SU-DHL-6 (cell line): Measurements from ENCODE around the gene ADAD2.

Experiments used
- CTCF ChIP-seq: fragments of 200-600 bp; sonication (generic); IDR thresholded peaks from one replicate; pipeline ENCODE4 v1.5.1; 2017; ENCODE audit warnings: antibody characterized with exemption, mild to moderate bottlenecking, low read length, moderate library complexity; ENCODE audit not compliant: insufficient read depth, poor library complexity, severe bottlenecking
- EZH2phosphoT487 ChIP-seq: fragments of 200-600 bp; sonication (generic), shearing (Covaris generic); conservative IDR thresholded peaks from 2 replicates; pipeline ENCODE4 v1.6.1; 2018; ENCODE audit warnings: mild to moderate bottlenecking, antibody characterized with exemption, low read length, moderate library complexity, mixed read lengths

GRCh38 chr16:84218956-84219355, 28.0 kb downstream of the ADAD2 start:
- TF ChIP-seq CTCF (no peak), EZH2phosphoT487 (no peak)
